Endothelial cell (in vitro differentiated cells): ENCODE measurements around the gene HENMT1. TPM values are rescaled to one million over a fixed set of nuclear protein-coding genes. Genes with fewer than 3 reads are reported as not detected.
A peak's percentile ranks its signal among the peaks of the same experiment; 100 is the strongest.

Experiments
- DNase-seq: peaks from one replicate; pipeline ENCODE4 v3.0.0; 2021; ENCODE audit warnings: low spot score
- H3K27ac Mint-ChIP-seq: one replicate; pipeline ENCODE4 v1.8.0; 2021; ENCODE audit warnings: mixed read lengths, inconsistent platforms; ENCODE audit not compliant: unreplicated experiment
- H3K27me3 Mint-ChIP-seq: one replicate; pipeline ENCODE4 v1.8.0; 2021; ENCODE audit warnings: mild to moderate bottlenecking, moderate library complexity, mixed read lengths, inconsistent platforms; ENCODE audit not compliant: unreplicated experiment
- H3K36me3 Mint-ChIP-seq: one replicate; pipeline ENCODE4 v1.8.0; 2021; ENCODE audit warnings: mild to moderate bottlenecking, low read depth, mixed read lengths, inconsistent platforms; ENCODE audit not compliant: unreplicated experiment
- H3K4me1 Mint-ChIP-seq: one replicate; pipeline ENCODE4 v1.8.0; 2021; ENCODE audit warnings: mild to moderate bottlenecking, mixed read lengths, inconsistent platforms; ENCODE audit not compliant: unreplicated experiment
- H3K4me3 Mint-ChIP-seq: one replicate; pipeline ENCODE4 v1.8.0; 2021; ENCODE audit warnings: mild to moderate bottlenecking, mixed read lengths, inconsistent platforms; ENCODE audit not compliant: unreplicated experiment
- H3K9me3 Mint-ChIP-seq: one replicate; pipeline ENCODE4 v1.8.0; 2021; ENCODE audit warnings: mixed read lengths, inconsistent platforms; ENCODE audit not compliant: unreplicated experiment
- total RNA-seq: library from RNA; stranded (reverse); fragmentation: NEBNext Ultra II Directional; extraction: Animal tissue kit (Norgen Biotek cat#: 25700); gene quantifications from one replicate; pipeline ENCODE4 v1.2.1, GENCODE V29; 2021; ENCODE audit not compliant: unreplicated experiment
- TF ChIP-seq, protein P1 (sequence below): fragments of 200-600 bp; sonication (generic); IDR thresholded peaks from one replicate; pipeline ENCODE4 v1.5.0; 2021; ENCODE audit warnings: antibody characterized with exemption; ENCODE audit not compliant: unreplicated experiment

HENMT1 gene
- total RNA-seq, 1 donor from 2014 or later: 10.5 TPM

DNA sequence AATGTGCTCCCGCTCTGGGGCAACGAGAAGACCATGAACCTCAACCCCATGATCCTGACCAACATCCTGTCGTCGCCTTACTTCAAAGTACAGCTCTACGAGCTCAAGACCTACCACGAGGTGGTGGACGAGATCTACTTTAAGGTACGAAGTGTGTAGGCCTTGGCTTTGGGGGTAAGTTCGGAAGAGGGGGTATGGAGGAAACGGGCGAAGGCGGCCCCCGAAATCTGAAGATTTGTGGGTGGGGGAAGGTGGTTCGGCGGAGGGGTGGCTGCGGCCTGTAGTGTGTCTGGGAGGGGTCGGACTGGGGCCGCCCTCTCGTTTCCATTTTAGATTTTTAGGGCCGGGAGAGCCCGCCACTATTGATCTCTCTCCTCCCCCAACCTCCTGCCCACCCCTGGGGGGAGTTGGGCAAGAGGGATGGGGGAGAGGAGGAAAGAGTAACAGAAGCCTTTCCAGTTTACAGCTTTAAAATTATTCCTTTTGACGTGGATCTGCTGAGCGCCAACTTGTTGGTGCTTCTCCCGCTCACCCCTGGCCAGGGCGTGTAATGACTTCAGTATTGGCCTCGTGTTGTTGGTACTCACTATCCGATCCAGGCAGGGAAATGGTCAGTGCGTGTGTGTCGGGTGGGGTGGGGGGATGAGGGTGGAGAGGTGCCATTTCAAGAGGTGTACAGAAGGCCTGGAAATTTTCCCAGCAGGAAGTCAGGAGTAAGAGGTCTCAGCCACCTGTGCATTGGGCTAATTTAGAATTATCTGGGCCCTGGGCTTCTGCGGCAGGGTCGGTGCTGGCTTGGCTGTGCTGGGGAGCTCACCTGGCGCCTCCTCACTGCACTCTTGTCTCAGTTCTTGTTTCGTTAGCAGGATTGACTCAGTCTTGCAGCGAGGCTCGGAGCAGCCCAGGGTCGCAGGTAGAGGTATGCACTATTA, 32.1 kb upstream of the HENMT1 start:
- Mint-ChIP-seq H3K4me3 (peak overlapping the region; percentile 100), H3K36me3 (peaks cover 17% of the 10 kb centered on the region), H3K9me3 (no peaks in the 10 kb centered on the region), H3K27ac (peak overlapping the region; percentile 99), H3K27me3 (peaks cover 9% of the 10 kb centered on the region), H3K4me1 (peaks cover 50% of the 10 kb centered on the region)
- TF ChIP-seq, protein P1, sequence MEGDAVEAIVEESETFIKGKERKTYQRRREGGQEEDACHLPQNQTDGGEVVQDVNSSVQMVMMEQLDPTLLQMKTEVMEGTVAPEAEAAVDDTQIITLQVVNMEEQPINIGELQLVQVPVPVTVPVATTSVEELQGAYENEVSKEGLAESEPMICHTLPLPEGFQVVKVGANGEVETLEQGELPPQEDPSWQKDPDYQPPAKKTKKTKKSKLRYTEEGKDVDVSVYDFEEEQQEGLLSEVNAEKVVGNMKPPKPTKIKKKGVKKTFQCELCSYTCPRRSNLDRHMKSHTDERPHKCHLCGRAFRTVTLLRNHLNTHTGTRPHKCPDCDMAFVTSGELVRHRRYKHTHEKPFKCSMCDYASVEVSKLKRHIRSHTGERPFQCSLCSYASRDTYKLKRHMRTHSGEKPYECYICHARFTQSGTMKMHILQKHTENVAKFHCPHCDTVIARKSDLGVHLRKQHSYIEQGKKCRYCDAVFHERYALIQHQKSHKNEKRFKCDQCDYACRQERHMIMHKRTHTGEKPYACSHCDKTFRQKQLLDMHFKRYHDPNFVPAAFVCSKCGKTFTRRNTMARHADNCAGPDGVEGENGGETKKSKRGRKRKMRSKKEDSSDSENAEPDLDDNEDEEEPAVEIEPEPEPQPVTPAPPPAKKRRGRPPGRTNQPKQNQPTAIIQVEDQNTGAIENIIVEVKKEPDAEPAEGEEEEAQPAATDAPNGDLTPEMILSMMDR: no peak
- peak; percentile 24 for DNase-seq

DNA sequence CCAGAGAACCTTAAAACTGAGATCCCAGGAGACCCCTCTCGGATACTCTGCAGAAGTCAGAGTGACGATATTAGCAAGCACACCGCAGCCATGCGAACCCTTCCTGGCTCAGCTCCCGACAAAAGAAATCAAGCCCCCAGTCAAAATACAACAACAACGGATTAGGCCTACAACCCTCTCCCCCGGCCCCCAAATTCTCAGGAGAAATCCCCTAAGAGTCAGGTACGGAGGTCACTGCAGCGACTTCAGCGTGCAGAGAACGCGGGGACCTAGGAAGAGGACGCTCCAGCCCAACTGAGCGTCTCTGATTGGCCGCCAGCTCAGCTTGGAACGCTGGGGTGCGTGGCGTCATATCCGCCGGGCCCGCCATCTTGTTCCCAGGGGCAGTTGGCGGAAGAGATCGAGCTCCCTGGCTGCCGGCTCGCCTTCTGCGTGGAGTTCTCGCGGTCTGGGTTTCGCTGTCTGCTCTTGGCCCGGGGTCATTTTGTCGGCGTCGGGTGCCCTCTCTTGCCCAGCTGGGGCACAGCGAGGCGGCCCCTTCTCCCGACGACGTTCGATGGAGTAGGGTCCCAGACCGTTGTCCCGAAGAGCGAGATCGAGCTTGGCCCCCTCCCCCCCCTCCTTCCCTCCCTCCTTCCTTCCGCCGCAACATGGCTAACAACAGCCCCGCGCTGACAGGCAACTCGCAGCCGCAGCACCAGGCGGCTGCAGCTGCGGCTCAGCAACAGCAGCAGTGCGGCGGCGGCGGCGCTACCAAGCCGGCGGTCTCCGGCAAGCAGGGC, 31.2 kb upstream of the HENMT1 start, which contains the start of gene PRPF38B:
TSS of gene PRPF38B (plus strand) at position 369 of the 782 bp plus-strand sequence. CDS start at position 651, 282 bp downstream.
- no peaks in the 10 kb centered on the region for H3K9me3 Mint-ChIP-seq
- peak within 1 kb of the TSS; percentile 100 for H3K4me3 Mint-ChIP-seq
- TF ChIP-seq, protein P1: no peak
- DNase-seq: peak; percentile 92
- H3K27ac Mint-ChIP-seq: peak within 1 kb of the TSS; percentile 99
- peaks cover 12% of the 10 kb centered on the region for H3K36me3 Mint-ChIP-seq
- H3K4me1 Mint-ChIP-seq: peaks cover 45% of the 10 kb centered on the region
- H3K27me3 Mint-ChIP-seq: peaks cover 9% of the 10 kb centered on the region

DNA sequence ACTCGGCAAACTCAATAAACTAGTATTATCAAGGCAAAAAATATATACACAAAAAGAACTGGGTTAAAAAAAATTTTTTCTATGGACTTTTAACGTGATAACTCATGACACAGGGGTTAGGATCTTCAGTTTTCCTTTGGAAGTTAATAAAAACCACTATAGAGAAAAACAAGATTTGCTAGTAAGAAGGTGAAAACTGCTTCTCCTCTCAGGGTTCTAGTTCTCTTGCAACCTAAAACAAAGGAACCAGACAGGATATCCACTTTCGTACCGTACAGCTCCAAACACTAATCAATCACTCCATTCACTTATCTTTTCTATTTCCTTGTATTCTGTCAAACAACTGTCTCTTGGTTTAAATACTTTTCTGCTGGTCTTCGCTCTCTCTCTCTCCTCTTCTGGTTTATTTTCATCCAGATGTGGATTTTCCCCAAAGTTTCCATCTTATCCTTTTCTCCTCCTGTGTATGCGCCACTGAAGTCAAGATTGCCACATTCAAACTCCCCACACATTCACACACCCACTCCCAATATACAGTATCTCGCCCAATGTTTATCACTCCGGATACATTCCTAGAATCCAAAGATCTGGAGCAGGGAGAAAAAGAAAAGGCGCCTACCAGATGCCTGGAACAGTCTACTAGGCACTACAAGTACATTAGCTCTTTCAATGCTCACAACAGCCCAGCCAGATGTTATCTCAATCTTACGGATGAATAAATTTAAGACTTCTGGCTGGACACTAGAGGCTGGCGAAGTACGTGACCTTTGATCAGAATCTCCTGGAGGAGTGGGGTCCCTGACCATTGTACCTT, 30.4 kb upstream of the HENMT1 start:
- Mint-ChIP-seq H3K36me3 (peaks cover 9% of the 10 kb centered on the region), H3K9me3 (no peaks in the 10 kb centered on the region), H3K27ac (peak overlapping the region; percentile 99), H3K4me1 (peaks cover 44% of the 10 kb centered on the region), H3K4me3 (peak overlapping the region; percentile 100), H3K27me3 (peaks cover 9% of the 10 kb centered on the region)
- TF ChIP-seq, protein P1: no peak
- DNase-seq: no peak

DNA sequence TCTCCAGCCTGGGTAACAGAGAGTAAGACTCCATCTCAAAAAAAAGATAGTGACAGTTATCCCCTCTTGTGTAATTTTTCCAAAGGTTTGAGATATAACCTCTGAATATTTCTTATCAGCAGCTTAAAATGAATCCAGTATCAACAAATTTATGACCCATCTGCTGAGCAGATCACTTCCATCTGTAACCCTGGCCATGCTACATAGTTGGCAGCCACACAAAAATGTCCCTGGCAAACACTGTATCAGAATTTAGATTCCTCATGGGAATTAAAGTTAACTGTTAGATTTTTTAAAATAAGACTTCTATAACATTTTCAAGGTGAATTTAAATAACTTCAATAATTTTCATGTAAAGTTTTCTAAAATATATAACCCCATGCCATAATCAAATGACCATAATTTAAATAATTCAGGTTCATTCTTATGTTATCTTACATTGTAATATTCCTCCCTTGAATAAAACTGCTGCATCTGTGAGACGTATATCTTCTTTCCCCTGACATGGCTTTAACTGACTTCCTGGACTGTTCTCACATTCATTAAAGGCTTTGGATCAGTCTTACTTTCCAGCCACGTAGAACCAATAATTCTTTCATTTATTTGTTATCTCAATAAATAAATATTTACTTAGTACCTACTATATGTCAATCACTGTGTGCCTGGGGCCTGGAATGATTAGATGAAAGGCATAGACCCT, 25.9 kb upstream of the HENMT1 start:
- DNase-seq: no peak
- no peaks in the 10 kb centered on the region for H3K9me3 Mint-ChIP-seq
- H3K4me1 Mint-ChIP-seq: peaks cover 28% of the 10 kb centered on the region
- H3K27ac Mint-ChIP-seq: no peak overlapping the region
- H3K36me3 Mint-ChIP-seq: no peaks in the 10 kb centered on the region
- H3K4me3 Mint-ChIP-seq: no peak overlapping the region
- peaks cover 1% of the 10 kb centered on the region for H3K27me3 Mint-ChIP-seq
- TF ChIP-seq, protein P1: no peak
